GM21367 (cell line): ENCODE measurements around the gene C17orf100.

Experiments used
- ATAC-seq: cut with Tn5 transposase; IDR thresholded peaks from one replicate; pipeline ENCODE4 v1.9.1; 2021; ENCODE audit not compliant: unreplicated experiment

C17orf100 gene

DNA sequence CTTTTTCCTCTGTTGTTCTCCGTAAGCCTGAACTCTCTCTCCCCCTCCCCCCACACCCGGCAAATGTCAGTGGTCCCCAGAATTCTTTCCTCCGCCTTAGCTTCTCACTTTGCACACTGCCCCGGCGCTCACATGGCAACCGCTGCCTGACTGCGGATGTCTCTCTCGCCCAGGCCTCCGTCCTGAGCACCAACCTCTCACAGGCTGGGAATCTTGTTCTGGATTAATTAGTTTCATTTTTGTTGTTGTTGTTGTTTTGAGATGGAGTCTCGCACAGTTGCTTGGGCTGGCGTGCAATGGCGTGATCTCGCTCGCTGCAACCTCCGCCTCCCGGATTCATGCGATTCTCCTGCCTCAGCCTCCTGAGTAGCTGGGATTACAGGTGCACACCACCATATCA is 16.7 kb downstream of the C17orf100 start:
- no peak for ATAC-seq

DNA sequence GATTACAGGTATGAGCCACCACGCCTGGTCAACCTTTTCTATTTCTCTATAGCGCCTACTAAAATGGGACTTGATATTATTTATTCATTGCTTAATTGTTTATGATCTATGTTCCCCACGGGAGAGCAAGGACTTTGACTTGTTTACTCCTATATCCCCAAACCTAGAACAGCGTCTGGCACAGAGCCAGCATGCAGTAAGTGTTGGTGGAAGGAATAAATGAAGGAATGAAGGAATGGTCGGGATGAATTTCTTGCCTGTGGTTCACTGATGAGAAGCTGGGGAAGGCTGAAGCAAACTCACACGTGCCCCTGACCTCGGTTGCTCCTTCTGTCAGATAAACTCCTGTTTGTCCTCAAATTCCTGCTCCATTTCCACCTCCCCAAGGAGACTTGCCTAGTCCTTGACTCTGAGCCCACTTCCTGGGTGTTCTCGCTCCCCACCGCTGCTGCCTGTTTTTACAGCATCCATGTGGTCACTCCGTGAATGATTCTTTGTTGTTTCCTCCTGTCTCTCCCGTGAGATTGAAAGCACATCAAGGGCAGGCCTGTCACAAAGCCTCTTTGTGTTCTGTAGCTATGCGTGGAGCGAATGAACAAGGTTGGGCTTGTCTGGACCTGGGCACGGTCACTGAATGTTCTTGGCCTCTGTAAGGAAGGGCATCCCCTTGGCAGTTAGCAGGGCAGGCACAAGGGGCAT is 17.3 kb downstream of the C17orf100 start:
- ATAC-seq, result no peak

DNA sequence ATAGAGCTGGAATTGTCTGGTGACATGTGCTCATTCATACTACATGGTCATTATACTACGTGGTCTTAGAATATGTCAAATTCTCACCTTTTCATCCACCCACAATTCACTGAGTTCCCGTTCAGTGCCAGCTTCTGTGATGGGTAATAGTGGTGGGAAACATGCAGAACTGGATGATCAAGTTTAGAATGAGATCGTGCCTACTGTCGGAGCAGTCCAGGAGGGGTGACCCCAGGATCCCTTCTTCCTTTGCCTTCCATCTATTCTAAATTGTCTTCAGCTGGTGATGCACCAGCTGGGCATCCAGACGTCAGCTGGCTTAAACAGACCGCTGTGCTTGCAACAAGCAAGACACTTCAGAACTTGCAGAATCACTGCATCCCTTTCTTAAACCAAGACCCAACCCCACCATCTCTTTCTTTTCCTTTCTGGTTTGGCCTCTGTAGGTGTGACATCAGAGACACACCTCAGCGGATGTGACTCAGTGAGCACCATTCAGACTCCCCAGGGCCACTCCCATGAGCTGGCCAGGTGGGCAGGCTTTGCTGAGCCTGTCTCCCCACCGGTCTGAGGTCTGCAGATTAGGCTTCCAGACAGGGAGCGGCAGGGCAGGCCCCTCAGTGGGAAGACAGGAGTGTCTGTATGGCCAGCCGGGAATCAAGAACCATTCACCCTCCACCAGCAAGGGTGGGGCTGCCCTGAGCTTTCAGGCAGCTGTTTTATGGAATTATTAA is 18.1 kb downstream of the C17orf100 start:
- ATAC-seq, result no peak

DNA sequence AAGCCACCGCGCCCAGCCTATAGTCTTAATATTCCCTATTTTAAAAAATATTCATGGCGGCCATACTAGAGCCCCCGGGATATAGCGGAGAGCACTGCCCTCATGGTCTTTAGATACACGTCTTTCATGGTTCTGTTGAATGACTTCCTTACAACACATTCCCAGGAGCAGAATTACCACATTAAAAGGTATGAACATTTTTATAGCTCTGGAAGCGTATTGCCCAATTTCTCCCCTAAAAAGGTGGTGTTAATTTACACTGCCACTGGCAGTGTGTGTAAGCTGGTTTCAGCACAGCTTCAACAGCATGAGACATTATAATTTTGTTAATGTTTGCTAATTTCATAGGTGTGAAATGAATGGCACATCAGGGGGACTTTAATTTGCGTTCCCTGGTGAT is 19.0 kb downstream of the C17orf100 start:
- no peak for ATAC-seq

DNA sequence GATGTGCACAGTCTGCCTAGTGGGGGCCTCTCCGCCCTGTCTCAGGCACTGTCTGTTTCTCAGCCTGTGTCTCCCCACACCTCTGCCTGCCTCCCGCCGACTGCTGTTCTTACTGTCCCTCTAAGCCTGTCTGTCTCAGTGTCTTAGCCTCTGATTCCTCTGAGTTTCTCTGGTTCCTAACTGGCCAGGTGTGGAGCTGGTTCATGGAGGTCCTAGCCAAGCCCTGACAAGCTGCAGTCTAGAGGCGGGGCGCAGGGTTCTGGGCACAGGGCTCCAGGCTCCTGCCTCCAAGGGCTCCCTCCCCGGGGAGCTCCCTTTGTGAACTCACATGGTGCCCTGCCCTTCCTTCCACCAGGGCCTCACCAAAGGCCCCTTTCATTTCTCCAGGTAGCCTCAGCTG is 19.4 kb downstream of the C17orf100 start:
- ATAC-seq, result no peak

DNA sequence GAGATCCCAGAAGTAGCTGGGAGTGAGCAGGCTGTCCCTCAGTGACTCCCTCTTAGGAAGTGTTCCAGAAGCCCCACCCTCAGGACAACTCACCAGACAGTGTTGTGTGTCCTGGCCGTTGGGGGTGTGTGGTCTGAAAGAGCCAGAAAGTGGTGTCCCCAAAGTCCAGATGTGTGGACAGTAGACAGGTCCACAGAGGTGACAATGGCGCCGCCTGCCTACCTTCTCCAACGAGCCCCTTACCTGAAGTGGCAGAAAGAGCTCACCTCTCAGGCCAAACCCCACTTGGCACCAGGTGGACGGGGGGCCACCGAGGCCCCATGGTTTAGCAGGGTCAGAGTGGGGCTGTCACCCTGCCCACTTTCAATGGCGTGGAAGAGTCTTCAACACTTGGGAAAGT is 19.9 kb downstream of the C17orf100 start:
- ATAC-seq, result no peak

DNA sequence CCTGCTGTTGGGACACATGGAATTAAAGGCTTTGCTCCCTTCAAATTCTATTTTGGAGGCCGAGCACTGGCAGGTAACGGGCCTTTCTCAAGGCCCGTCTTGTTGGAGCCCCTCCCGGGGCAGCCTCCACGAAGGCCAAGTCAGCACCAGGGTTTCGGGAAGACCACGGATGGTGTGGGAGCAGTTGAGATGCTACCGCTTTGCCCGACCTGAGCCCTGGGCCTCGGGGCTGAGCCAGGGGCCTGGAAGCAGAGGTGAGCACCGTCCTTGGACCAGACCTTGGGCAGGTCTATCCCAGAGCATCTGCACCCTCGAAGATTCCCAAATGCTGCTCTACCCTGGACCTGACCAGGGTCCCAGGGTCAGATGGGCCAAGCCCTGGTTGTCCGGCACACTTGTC is 23.0 kb downstream of the C17orf100 start:
- ATAC-seq, result no peak

DNA sequence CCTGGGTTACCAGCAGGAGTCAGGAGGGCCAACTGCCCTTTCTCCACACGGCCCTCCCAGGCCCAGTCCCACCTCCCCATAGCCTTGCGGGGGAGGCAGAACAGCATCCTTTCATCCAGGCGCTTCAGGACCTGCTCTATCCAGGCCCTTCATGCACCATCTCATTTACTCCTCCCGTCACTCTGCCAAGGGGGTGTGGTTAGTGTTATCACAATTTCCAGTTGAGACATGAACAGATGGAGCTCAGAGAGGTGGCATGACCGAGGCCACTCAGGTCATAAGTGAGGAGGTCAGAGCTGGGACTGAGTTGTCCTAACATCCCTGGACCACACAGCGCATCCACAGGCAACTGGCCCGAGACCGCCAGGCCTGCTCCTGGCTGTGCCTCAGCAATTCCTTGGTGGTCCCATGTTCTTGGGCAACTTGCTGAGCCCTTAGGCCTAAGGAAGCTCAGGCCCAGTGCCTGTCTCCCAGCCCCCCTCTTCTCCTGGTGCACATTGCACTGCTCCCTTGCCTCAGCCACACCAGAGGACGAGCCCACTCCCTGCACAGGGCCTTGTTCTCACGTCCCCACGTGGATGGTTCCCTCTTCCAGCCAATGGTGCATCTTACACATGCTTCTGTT is 23.8 kb downstream of the C17orf100 start:
- ATAC-seq, result no peak

DNA sequence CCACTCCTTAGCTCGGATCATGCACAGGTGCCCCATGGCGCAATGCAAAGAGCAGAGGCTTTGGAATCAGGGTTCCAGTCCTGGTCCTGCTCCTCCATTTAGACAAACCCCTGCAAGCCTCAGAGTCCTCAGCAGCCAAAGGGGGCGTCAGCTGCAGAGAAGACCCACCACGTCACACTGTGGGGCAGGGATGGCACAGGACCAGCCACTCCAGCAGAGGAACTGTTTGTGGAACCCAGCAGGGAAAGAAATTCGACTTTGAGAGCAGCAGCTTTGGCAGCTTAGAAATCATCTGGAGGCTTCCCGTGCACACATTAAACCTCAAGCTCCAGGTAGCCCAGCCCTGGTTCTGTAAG is 25.2 kb downstream of the C17orf100 start:
- ATAC-seq, result no peak

DNA sequence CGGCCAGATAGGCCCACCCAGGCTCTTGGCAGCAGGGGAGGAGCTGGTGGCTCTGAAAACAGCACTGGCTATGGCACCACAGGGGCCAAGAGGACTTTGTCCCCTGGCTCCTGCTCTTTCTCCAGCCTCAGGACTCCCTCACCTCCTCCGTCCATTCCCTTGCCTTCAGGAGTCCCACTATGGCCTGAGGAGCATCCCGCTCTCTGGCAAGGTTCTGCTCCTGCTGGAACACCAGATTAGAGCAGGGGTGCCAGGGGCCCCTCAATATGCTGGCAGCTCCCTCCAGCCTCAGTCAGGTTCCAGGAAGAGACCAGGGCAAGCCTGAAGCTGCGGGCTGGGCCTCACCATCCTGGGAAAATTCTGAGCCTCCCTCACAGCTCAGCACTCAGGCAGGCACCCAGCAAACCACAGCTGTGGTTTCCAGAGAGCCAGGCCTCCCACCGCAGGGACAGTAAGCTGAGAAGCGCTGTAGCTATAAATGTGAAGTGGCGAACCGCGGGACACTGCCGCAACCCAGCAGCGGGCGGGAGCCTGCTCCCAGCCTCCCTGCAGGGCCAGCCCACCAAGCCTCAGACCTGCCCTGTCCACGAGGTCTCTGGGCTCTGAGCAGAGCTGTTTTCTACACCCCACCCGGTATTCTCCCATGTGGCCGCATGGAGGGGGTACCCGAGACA is 25.7 kb downstream of the C17orf100 start:
- ATAC-seq, result no peak

DNA sequence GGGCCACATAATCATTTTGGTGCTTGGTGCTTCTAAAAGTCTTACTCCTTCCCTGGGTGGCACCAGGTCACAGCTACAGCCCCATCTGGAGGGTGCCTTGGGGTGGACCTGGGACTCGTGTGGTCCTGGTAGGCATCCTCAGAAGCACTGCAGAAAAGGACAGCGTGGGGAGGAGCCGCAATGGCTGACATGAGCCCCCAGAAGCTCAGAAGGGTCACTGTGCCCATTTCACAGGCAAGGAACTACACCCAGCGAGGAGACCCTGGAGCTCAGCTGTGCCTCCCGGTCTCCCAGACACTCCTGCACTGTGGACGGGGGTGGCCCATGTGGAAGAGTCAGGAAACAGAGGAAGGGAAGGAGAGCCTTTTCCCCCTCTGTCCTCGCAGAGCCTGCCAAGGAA is 26.4 kb downstream of the C17orf100 start:
- ATAC-seq, result no peak

DNA sequence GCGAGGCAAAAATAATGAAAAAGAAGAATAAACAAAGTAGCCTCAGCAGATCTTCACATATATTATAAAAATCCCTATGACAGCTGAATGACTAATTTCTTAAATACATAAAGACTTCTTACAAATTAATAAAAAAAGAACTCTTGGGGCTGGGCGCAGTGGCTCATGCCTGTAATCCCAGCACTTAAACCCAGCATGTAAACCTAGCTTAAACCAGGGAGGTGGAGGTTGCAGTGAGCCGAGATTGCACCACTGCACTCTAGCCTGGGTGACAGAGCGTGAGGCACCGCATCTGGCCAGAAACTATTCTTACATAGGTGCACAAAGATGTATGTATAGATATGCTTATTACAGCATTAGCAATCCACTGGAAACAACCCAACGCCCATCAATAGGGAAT is 27.7 kb downstream of the C17orf100 start:
- ATAC-seq, result no peak

DNA sequence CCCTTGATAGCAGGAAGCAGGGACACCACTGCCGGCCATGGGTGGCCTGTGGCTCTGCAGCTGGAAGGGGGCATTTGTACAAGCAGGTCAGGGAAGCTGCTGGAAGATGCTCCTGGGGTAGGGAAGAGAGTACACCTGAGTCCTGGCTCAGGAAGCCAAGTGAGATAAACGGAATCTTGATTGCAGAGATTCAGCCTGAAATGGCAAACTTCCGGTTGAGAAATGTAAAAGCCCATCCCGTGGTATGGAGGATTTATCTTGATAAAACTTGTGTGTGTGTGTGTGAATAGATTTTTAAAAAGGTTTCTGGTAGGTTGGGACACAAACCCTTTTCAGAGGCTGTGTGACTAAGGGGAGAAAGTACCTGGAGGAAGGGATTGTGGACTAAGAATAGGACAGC is 29.6 kb downstream of the C17orf100 start:
- ATAC-seq, result no peak

DNA sequence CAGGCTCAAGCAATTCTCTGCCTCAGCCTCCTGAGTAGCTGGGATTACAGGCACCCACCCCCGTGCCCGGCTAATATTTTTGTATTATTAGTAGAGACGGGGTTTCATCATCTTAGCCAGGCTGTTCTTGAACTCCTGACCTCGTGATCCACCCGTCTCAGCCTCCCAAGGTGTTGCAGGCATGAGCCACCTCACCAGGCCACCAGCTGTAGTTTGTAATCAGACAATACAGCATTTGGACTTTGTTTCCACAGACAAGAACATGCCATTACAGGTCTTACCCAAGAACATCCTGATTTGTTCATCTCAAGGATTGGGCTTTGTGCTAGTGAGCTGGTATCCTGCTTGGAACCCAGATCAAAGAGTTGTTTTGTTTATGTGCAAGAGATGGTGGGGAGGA is 30.1 kb downstream of the C17orf100 start:
- no peak for ATAC-seq

DNA sequence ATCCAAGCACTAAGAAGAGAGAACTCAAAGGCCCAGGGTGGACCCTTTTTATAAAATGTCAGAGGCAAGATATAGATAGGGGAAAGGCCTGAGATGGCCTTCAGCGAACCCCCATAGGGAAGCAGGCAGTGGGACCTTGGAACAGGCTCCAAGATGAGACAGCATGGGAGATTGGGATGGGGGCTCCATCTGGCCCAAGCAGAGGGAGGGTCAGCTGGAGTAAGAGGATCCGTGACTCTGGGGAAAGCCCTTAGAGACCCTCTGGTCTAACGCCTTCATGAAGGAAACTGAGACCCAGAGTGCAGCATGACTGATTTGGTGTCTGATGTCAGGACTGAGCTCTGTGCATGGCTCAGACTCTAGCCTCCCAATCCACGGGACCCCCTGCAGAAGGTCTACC is 30.8 kb downstream of the C17orf100 start:
- ATAC-seq, result no peak

DNA sequence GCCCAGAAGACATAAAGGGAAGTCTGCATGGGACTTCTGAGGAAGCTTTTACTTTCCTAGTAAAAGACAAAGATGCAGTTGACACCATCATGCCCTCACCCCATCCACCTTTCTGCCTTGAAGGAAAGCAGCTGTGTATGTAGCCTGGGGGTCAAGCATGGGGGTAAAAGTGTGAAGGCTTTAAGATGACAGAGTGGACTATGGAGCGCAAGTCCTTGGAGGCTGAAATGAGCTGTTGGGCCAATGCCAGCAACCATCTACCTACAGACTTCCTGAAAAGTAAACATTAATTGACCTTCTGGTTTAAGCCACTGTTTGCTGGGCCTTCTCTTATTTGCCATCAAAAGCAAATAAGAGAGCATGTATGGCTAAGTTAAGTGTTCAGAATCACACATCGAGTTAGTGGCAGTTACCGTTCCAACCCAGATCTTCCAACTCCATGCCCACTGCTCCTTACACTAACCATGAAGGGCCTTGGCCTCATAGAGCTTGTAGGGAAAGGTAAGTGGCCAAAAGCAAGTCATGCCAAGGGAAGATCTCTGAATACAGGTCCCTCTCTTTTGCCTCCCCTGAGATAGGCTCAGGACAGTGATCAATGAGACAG is 31.6 kb downstream of the C17orf100 start:
- ATAC-seq, result no peak

DNA sequence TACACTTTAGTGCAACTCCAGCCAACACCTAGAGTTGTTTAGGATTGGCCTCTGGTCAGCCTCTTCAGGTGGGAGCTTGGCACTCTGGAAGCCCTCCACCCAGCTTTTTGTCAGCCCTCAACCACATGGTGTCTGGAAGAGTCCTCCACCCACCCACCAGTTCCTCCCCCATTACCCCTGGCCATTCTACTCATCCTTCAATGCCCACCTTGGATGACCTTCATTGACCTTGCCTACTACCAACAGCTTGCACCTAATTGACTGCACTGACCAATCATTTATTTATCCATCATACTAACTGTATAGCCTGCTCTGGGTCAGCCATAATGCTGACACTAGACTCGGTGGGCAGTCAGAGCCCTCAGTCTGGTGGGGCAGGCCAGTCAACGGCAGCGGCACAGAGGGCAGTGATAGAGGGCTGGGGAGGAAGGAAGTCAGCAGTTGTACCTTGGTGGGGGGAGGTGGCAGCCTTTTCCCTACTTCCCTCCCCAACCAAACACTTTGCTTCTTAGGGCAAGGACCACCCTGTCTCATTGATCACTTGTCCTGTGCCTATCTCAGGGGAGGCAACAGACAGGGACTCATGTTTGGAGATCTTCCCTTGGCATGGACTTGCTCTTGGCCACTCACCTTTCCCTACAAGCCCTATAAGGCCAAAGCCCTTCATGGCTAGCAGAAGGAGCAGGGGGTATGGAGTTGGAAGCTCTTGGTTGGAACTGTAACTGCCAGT is 32.3 kb downstream of the C17orf100 start:
- ATAC-seq, result no peak

DNA sequence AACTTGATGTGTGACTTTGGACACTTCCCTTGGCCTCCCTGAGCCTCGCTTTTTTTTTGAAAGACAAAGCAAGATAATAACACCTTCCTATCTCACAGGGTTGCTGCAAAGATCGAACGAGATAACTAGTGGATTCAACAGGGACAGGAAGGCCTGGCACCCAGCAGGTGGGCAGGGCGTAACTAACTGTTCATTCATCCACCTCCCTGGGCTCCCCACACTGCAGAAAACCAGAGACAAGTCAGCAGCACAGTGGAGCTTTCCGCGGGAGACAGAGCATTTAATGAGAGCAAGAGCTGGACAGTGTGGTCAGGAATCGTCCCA is 32.9 kb downstream of the C17orf100 start:
- no peak for ATAC-seq

DNA sequence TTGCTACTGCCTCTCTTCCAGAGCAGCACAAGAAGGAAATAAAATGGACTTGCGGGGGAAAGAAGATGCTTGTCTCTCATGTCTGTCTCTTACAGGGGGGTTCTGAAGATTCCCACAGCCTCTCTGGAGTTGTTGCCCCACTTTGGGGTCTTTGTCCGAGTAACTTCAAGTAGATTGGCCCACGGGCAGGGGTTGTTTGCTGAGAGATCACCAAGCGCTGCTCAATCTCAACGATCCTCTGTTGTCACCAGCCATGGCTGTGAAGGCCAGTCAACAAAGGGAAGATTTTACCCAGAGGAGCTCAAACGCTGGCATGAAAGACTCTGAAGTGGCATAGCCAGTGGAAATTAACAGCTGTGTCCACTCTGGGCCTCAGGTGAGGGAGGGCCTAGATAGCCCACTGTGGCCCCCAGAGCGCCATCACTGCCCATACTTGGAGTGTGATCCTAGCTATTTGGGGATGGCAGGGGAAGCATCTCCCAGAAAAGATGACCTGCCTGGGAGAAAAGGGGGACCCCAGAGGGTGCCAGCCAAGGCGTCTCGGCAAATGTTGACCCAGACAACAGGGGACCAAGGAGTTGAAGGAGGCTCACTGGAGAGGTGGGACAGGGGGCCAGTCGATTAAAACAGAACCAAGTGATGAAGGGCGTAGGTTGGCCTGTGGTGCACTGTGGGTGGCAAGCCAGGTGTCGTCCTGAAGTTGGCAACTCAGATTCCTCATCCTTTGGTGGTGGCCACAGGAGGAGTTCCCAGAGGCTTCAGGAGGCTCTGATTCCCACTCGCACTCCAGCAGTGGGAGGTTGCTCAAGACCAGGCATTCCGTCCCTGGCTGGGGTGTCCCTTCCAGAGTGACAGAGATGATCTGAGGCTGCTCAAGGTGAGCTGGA is 33.6 kb downstream of the C17orf100 start:
- ATAC-seq, result no peak

DNA sequence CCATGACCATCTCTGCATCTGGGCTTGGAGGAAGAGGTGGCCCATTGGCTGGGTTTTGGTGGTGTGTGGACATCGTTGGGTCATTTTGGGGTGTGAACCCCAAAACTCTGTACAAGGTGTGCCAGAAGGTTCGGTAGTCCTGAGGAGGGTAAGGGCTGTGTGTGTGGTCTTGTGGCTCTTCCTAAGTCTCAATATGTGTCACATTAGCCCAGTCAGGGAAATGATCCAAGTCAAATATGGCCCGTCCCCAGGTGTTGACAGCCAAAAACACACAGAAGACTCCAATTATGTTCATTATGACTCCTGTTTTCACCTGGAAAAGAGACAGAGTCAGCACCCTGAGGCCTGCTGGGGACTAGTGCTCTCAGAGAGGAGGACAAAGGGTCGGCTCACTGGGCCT is 34.5 kb downstream of the C17orf100 start:
- ATAC-seq, result no peak
